Gastroesophageal sphincter (tissue), 4 donors: ENCODE data around the gene DUOX1. TPM values are rescaled to one million over a fixed set of nuclear protein-coding genes. Genes with fewer than 3 reads are reported as not detected.

ENCODE experiments used
- ATAC-seq: fragments of 150-250 bp; one replicate; pipeline ENCODE4 v1.9.1; 2016; ENCODE audit warnings: mild to moderate bottlenecking, moderate library complexity
- H3K27ac ChIP-seq, 4 donors: fragments of 200-600 bp; sonication (generic) in 3 of 4; 1 replicate in 3 of 4; 2 replicates in 1 of 4; pipeline ENCODE4 v1.5.1; 2016 to 2019
- H3K27me3 ChIP-seq: fragments of 200-600 bp; sonication (generic); one replicate; pipeline ENCODE4 v1.5.1; 2019
- H3K36me3 ChIP-seq, 2 donors: fragments of 200-600 bp; sonication (generic); one replicate each; pipeline ENCODE4 v1.5.1; 2019; ENCODE audit warnings: control low read depth in 1 of 2
- H3K4me1 ChIP-seq, 3 donors: fragments of 200-600 bp; sonication (generic); 1 replicate in 2 of 3; 2 replicates in 1 of 3; pipeline ENCODE4 v1.5.1; 2016 to 2019; ENCODE audit warnings: control low read depth in 2 of 3
- H3K4me3 ChIP-seq, 2 donors: fragments of 200-600 bp; sonication (generic); one replicate each; pipeline ENCODE4 v1.5.1; 2019; ENCODE audit warnings: mild to moderate bottlenecking in 1 of 2, moderate library complexity in 1 of 2
- H3K9me3 ChIP-seq, 3 donors: fragments of 200-600 bp; sonication (generic); one replicate each; pipeline ENCODE4 v1.5.1; 2017 to 2019; ENCODE audit warnings: control low read depth in 2 of 3
- CTCF ChIP-seq, 4 experiments: fragments of 200-600 bp in 2 of 4; fragments of 450-650 bp in 2 of 4; sonication (generic) in 1 of 4; IDR thresholded peaks; one replicate each; pipeline ENCODE4 v1.5.1; 2017 to 2019; ENCODE audit warnings: antibody characterized with exemption in 4 of 4, mild to moderate bottlenecking in 2 of 4, moderate library complexity in 2 of 4
- EP300 ChIP-seq: sonication (generic); formaldehyde crosslinking; IDR thresholded peaks from one replicate; pipeline ENCODE4 v1.6.1; 2017; ENCODE audit warnings: antibody characterized with exemption, mild to moderate bottlenecking
- POLR2A ChIP-seq, 2 donors: fragments of 450-650 bp; IDR thresholded peaks; one replicate each; pipeline ENCODE4 v1.6.1; 2017; ENCODE audit warnings: antibody characterized with exemption in 2 of 2, mild to moderate bottlenecking in 2 of 2, moderate library complexity in 1 of 2
- POLR2AphosphoS5 ChIP-seq: sonication (generic); formaldehyde crosslinking; IDR thresholded peaks from one replicate; pipeline ENCODE4 v1.6.1; 2017; ENCODE audit warnings: antibody characterized with exemption
- WGBS, 2 donors: methylation state at CpG; one replicate each; pipeline ENCODE4 v1.1.5; 2018; ENCODE audit warnings: low coverage in 1 of 2; 5-methylcytosine and 5-hydroxymethylcytosine counted together
- total RNA-seq, 4 donors: library from RNA; depleted of rRNA; stranded (reverse); fragments of >200 nt; gene quantifications; one replicate each; pipeline ENCODE4 v1.1.0, GENCODE V29; 2016

The DUOX1 gene
- total RNA-seq, 4 donors from 2014 or later: 0.08 to 2.7 (median 1.1) TPM

- peaks cover 0 to 8% (median 0%) of the 10 kb centered on the region in 3 donors for H3K4me1 ChIP-seq
- no peak overlapping the region for H3K27ac ChIP-seq
- WGBS, 2 donors: 54% methylated on average over 3 of the region's 12 CpGs; no CpG with 5 or more reads in 1 of the 2 donors
- H3K36me3 ChIP-seq: no peaks in the 10 kb centered on the region
- peaks cover 69% of the 10 kb centered on the region for H3K27me3 ChIP-seq
- TF ChIP-seq POLR2AphosphoS5 (no peak), CTCF (IDR thresholded peaks at IDR 0.05) (no peak), EP300 (no peak), POLR2A (IDR thresholded peaks at IDR 0.05) (no peak)
- H3K4me3 ChIP-seq: no peak overlapping the region
- H3K9me3 ChIP-seq: no peaks in the 10 kb centered on the region
- ATAC-seq: no peak
These were observed 9.3 kb downstream of the DUOX1 start for GRCh38 chr15:45138814-45139765.

GRCh38 chr15:45139770-45140169 lies 10.0 kb downstream of the DUOX1 start:
- whole genome bisulfite sequencing, 2 donors: 88 to 100% methylated on average over 3 of the region's 6 CpGs
- Histone ChIP-seq H3K4me1 (peaks cover 0 to 7% (median 0%) of the 10 kb centered on the region in 3 donors), H3K36me3 (no peaks in the 10 kb centered on the region), H3K27ac (no peak overlapping the region), H3K27me3 (peaks cover 66% of the 10 kb centered on the region), H3K9me3 (no peaks in the 10 kb centered on the region), H3K4me3 (no peak overlapping the region)
- TF ChIP-seq POLR2AphosphoS5 (no peak), POLR2A (IDR thresholded peaks at IDR 0.05) (no peak), CTCF (IDR thresholded peaks at IDR 0.05) (no peak), EP300 (no peak)
- no peak for ATAC-seq

GRCh38 chr15:45140557-45141250 lies 10.9 kb downstream of the DUOX1 start:
- WGBS, 2 donors: 83 to 86% methylated on average over 2 to 5 of the region's 10 CpGs

GRCh38 chr15:45141386-45141785 lies 11.6 kb downstream of the DUOX1 start:
- no peak for TF ChIP-seq POLR2AphosphoS5
- no peak for TF ChIP-seq EP300
- TF ChIP-seq POLR2A (IDR thresholded peaks at IDR 0.05): no peak
- no peak for TF ChIP-seq CTCF (IDR thresholded peaks at IDR 0.05)
- H3K27me3 ChIP-seq: peaks cover 54% of the 10 kb centered on the region

More at GRCh38 chr15:45140557-45141250, 10.9 kb downstream of the DUOX1 start:
- ATAC-seq: no peak
- no peak overlapping the region for H3K27ac ChIP-seq
- TF ChIP-seq CTCF (IDR thresholded peaks at IDR 0.05) (no peak), POLR2AphosphoS5 (no peak), POLR2A (IDR thresholded peaks at IDR 0.05) (no peak), EP300 (no peak)
- H3K4me1 ChIP-seq: no peaks in the 10 kb centered on the region
- H3K4me3 ChIP-seq: no peak overlapping the region
- no peaks in the 10 kb centered on the region for H3K36me3 ChIP-seq
- no peaks in the 10 kb centered on the region for H3K9me3 ChIP-seq
- H3K27me3 ChIP-seq: peaks cover 60% of the 10 kb centered on the region

More at GRCh38 chr15:45141386-45141785, 11.6 kb downstream of the DUOX1 start:
- Histone ChIP-seq H3K36me3 (no peaks in the 10 kb centered on the region), H3K27ac (no peak overlapping the region), H3K4me3 (no peak overlapping the region), H3K4me1 (no peaks in the 10 kb centered on the region), H3K9me3 (no peaks in the 10 kb centered on the region)
- WGBS, 2 donors: 72% methylated on average over 2 of the region's 5 CpGs; no CpG with 5 or more reads in 1 of the 2 donors
- ATAC-seq: no peak
